ENCODE measurements around the gene RPH3AL.
"Not testable (repeated sequence)": the region's sequence is repeated elsewhere in the genome, so short reads cannot be mapped to it uniquely, and the experiment has no call there.

RPH3AL gene

GRCh38 chr17:229709-230394 lies 122.8 kb downstream of the RPH3AL start:
- DNase-seq (ENCODE audit: insufficient read length, low spot score) (no peak), FAIRE-seq (no peak)
- TF ChIP-seq CTCF (IDR thresholded peaks at IDR 0.05; ENCODE audit: insufficient read depth, missing control alignments) = no peak

- no peak for FAIRE-seq
- no peak for DNase-seq (ENCODE audit: insufficient read length, low spot score)
- no peak for TF ChIP-seq CTCF (IDR thresholded peaks at IDR 0.05; ENCODE audit: insufficient read depth, missing control alignments)
Observed at GRCh38 chr17:228951-229708, 123.5 kb downstream of the RPH3AL start.

GRCh38 chr17:227946-228615 lies 124.5 kb downstream of the RPH3AL start:
- FAIRE-seq = no peak

GRCh38 chr17:227078-227945 lies 125.3 kb downstream of the RPH3AL start:
- DNase-seq (ENCODE audit: insufficient read length, low spot score) (no peak), FAIRE-seq (no peak)
- TF ChIP-seq CTCF (IDR thresholded peaks at IDR 0.05; ENCODE audit: insufficient read depth, missing control alignments) = no peak

More at GRCh38 chr17:227946-228615, 124.5 kb downstream of the RPH3AL start:
- DNase-seq (ENCODE audit: insufficient read length, low spot score) = no peak
- TF ChIP-seq CTCF (IDR thresholded peaks at IDR 0.05; ENCODE audit: insufficient read depth, missing control alignments) = no peak

- no peak for TF ChIP-seq CTCF (IDR thresholded peaks at IDR 0.05; ENCODE audit: insufficient read depth, missing control alignments)
- DNase-seq (ENCODE audit: insufficient read length, low spot score) (no peak), FAIRE-seq (no peak)
Observed at GRCh38 chr17:226108-227077, 126.2 kb downstream of the RPH3AL start.

- DNase-seq (ENCODE audit: insufficient read length, low spot score) (no peak), FAIRE-seq (no peak)
- no peak for TF ChIP-seq CTCF (IDR thresholded peaks at IDR 0.05; ENCODE audit: insufficient read depth, missing control alignments)
Observed at GRCh38 chr17:225551-225950, 127.1 kb downstream of the RPH3AL start.

GRCh38 chr17:224576-224975 lies 128.0 kb downstream of the RPH3AL start:
- FAIRE-seq; DNase-seq (ENCODE audit: insufficient read length, low spot score): not testable (repeated sequence)
